Daoy (cell line): ENCODE results near the gene TACR1. TPM values are rescaled to one million over a fixed set of nuclear protein-coding genes. Genes with fewer than 3 reads are reported as not detected.
A peak's percentile ranks its signal among the peaks of the same experiment; 100 is the strongest.
"Not testable (repeated sequence)": the region's sequence is repeated elsewhere in the genome, so short reads cannot be mapped to it uniquely, and the experiment has no call there.

ENCODE experiments used
- DNase-seq: peaks from one replicate; pipeline ENCODE4 v3.0.0-alpha.2; 2015; ENCODE audit warnings: low read depth
- total RNA-seq: library from RNA; depleted of rRNA; stranded (reverse); fragments of >200 nt; shearing (Covaris generic); gene quantifications from 2 replicates; pipeline ENCODE4 v1.2.3, GENCODE V29; 2014

TACR1 gene
- total RNA-seq, 1 experiment from 2014 or later = not detected

- DNase-seq = no peak
Observed at GRCh38 chr2:75090770-75091515, 108.4 kb downstream of the TACR1 start.

- DNase-seq = no peak
Observed at GRCh38 chr2:75089471-75089870, 109.8 kb downstream of the TACR1 start.

DNA sequence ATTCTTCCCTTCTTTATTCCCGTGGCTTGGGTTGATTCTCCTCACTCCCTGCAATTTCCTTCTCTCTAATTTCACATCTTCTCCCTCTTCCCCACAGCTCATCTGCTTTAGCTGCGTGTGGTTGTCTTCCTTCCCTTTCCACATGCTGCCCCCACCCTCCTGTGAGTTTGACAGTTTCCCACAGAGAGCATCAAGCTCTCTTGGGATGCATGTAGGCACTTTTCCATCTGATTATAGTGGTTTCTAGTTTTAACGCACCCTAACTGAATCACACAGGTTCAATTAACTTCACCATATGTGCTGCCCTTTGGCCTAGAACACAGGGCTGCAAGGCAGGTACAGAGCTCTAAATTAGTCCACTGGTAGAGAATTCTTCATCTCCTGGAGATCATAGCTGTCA lies 110.5 kb downstream of the TACR1 start:
- no peak for DNase-seq

GRCh38 chr2:75087736-75088135 lies 111.6 kb downstream of the TACR1 start:
- no peak for DNase-seq

- DNase-seq = peak; percentile 33
Observed at GRCh38 chr2:75079575-75079974, 119.7 kb downstream of the TACR1 start.

GRCh38 chr2:75077909-75078308 lies 121.4 kb downstream of the TACR1 start:
- no peak for DNase-seq

- DNase-seq = no peak
Observed at GRCh38 chr2:75076088-75076487, 123.2 kb downstream of the TACR1 start.

DNA sequence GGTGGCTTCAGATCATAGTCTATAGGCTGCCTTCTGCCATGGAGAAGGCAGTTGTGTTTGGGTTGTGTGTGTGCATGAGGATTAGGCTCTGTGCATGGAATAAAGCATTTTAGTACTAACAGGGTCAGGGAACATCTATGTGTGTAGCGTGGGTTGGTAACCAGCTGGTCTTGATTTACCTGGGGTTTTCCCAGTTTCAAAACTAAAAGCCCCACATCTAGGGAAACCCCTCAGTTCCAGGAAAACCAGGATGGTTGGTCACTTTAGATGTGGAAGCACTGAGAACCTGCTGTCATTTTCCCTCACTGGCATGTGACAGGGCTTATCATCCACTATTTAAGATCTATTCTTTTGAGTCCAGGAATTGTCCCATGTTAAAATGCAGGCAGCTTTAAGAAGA lies 124.6 kb downstream of the TACR1 start:
- no peak for DNase-seq

GRCh38 chr2:75074228-75074627 lies 125.1 kb downstream of the TACR1 start:
- DNase-seq = no peak

DNA sequence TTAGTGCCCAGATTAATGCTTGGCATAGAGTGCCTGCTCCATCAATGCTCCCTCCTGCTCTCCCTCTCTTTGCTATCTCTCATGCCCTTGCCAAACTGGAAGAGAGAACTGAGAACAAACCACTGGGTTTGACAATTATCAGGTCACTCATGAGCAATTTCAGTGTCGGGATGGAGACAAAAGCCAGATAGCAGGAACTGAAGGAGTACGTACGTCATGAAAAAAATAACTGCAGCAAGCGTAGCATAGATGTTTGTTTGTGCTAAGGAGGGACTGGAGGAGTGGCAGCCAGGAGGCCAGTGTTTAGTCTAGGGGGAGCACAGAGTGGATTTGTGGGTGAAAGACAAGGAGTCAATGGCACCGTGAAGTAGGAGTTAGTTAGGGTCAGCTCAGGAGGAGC lies 127.6 kb downstream of the TACR1 start:
- no peak for DNase-seq

GRCh38 chr2:75068546-75068945 lies 130.8 kb downstream of the TACR1 start:
- no peak for DNase-seq

- DNase-seq = no peak
Observed at GRCh38 chr2:75067506-75067905, 131.8 kb downstream of the TACR1 start.

DNA sequence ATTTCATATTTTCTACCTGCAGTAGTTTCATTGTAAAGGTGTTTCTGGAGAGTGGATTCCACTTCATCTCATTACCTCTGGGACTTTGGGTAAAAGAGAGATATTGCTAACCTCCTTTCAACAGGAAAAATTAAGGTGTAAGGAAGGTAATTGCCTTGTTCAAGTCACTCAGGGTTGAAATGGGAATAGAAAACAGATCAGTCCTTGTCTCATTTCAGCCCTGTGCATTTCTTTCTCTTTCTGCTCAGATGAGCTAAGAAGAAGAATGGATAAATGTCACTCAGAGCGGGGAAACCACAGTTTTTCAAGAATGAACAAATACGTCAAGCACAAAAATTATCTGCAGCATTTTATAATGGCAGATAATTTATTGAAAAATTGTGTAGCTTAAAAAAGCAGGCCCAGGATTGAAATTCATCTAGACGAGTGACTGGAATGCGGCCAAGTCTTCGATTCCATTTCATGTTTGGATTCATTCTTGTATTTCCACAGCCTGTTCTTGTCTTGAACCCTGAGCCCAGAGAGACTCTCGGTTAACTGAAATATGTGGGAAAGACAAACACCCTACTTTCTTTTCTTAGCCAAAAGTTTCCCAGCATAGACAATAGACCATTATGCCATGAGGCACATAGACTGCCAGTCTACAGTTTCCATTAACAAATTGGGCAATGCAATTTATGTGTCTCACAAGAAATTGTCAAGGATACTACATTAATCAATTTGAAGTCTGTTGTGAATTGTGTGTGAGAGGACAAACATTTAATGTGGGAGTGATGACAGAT lies 133.0 kb downstream of the TACR1 start:
- no peak for DNase-seq

- DNase-seq = no peak
Observed at GRCh38 chr2:75065402-75066008, 133.8 kb downstream of the TACR1 start.

DNA sequence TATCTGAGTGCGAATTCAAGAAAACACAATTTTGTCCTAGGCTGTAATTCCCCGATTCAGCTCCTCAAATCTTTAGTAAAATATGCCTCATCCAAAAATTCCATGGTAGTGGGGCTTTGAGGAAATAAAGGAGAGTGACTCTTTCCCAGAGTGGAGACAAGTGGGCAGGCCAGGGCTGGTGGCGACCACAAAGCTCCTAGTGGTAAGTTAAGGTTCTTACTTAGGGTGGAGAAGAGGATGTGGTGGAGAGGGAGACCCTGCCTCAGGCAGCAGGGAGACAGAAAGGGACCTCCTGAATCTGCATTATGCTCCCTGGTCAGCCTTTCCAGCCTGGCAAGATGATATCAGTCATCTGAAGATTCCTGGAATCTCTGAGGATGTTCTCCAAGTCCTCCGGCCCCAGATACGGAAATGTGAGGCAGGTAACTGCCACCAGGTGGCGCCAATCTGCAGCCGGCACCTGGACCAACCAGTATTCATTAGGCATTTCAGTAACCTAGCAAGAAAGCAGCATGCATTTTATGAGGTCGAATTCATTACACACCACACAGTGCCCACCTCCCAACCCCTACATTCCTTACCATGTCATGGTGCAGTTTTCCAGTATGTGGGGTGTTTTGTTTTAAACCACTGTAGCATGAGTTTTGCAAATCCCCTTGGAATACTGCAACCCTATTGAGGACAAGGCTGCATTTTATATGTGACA lies 134.5 kb downstream of the TACR1 start:
- DNase-seq = peak; percentile 58

GRCh38 chr2:75063906-75064305 lies 135.4 kb downstream of the TACR1 start:
- DNase-seq = no peak

- no peak for DNase-seq
Observed at GRCh38 chr2:75058427-75058826, 140.9 kb downstream of the TACR1 start.

GRCh38 chr2:75057150-75057549 lies 142.2 kb downstream of the TACR1 start:
- not testable (repeated sequence) for DNase-seq

DNA sequence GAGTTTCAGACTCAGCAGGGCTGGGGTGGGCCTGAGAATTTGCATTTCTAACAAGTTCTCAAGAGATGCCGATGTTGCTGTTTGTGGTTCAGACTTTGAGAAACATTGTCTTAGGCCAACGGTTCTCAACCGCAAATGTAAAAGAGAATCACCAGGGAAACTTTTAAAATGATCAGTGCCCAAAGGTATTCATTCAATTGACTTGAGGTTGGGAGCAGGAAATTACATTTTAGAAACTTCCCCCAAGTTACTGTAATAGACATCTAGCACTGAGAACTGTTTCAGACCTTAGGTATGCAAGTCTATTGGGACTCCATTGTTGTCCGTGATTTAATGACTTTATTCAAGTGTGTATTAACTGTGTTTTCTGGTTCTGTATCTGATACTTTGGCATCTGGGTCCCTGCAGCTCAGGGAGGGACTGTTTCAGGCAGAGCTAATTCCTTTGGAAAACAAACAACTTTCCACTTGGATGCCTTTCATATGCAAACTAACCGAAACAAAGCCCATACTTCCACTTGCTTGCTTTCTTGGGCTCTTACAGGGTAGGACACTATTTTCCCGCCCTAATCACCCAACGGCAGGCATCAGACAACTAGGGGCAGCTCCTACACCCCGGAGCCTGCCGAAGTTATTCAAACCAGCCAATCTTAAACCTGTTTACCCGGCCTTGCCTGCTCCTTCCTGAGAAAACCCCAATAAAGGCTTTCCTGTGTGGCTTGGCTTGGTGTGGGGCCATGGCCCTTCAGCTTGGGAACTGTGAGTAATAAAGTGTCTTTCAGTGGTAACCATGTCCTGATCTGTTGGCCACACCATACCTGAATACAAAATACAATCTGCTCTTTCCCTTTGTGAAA lies 143.3 kb downstream of the TACR1 start:
- DNase-seq = peak; percentile 37

DNA sequence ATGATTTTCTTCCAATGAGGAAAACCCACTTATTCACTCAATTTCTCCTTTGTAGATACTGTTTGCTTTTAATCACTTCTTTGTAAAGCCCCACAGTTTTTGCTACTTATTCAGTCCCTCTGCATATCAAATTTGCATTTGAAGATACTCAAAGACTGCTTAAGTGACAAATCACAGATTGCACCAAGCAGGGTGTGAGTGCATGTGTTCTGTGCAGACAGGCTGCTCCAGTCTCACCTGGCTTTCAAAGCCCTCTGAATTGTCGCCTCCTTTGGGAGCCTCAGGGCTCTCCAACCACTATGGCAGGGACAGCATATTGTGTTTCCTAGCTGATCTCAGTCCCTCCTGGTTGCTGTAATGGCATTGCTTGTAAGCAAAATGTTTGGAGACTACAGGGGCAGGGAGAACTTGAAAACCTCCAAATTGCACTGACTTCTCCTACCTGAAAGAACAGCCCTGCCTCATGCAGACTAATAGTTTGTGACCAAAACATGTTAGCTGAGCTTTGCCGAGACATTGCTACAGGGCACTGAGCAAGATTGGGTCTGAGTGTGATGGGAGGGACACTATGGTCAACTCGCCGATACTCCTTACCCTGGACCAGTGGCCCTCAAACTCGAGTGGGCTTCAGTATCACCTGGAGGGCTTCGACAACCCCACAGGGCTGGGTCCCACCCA lies 144.0 kb downstream of the TACR1 start:
- DNase-seq = no peak

GRCh38 chr2:75054296-75054695 lies 145.0 kb downstream of the TACR1 start:
- no peak for DNase-seq
